Psoas muscle (tissue), 8 donors: Measurements from ENCODE around the gene ALDH3B2. TPM values are rescaled to one million over a fixed set of nuclear protein-coding genes. Genes with fewer than 3 reads are reported as not detected.
A peak's percentile ranks its signal among the peaks of the same experiment; 100 is the strongest.

Experiments
- ATAC-seq, 4 donors: fragments of 200-7000 bp; cut with Tn5 transposase; one replicate each; pipeline ENCODE4 v1.9.1; 2020; ENCODE audit warnings: moderate library complexity in 3 of 4, mild to moderate bottlenecking in 2 of 4
- DNase-seq, 2 donors: peaks; one replicate each; pipeline ENCODE4 v3.0.0-alpha.2; 2020
- H3K27ac ChIP-seq: fragments of 200-600 bp; one replicate; pipeline ENCODE4 v1.8.0; 2022
- H3K27me3 ChIP-seq, 3 donors: fragments of 200-600 bp in 1 of 3; one replicate each; pipeline versions ENCODE4 v1.6.1 to v1.8.0; 2013 to 2022; ENCODE audit warnings: low read length in 2 of 3, mild to moderate bottlenecking in 2 of 3, moderate library complexity in 1 of 3; ENCODE audit not compliant: insufficient read depth in 3 of 3
- H3K36me3 ChIP-seq, 2 donors: fragments of 200-600 bp in 1 of 2; one replicate each; pipeline versions ENCODE4 v1.6.1 to v1.8.0; 2013 to 2022; ENCODE audit warnings: low read depth in 1 of 2, mild to moderate bottlenecking in 1 of 2, moderate library complexity in 1 of 2; ENCODE audit not compliant: insufficient read depth in 1 of 2
- H3K4me1 ChIP-seq: fragments of 200-600 bp; one replicate; pipeline ENCODE4 v1.8.0; 2022
- H3K4me3 ChIP-seq: fragments of 200-600 bp; one replicate; pipeline ENCODE4 v1.8.0; 2022; ENCODE audit warnings: mild to moderate bottlenecking
- H3K9me3 ChIP-seq: fragments of 200-600 bp; one replicate; pipeline ENCODE4 v1.8.0; 2022
- CTCF ChIP-seq: fragments of 200-600 bp; IDR thresholded peaks from one replicate; pipeline ENCODE4 v1.8.0; 2022; ENCODE audit warnings: antibody characterized with exemption
- WGBS, 3 donors: extraction: QIAGEN DNeasy Blood & Tissue Kit; methylation state at CpG; one replicate each; pipeline versions ENCODE4 v1.1.6 to v1.1.7; 2013; 5-methylcytosine and 5-hydroxymethylcytosine counted together
- intact Hi-C, 2 donors: fragments of 100-400 bp; cut with DNase I; formaldehyde crosslinking; loops; one replicate each; pipeline versions ENCODE4 v1.11.0 to v1.14.2; 2022
- polyA plus RNA-seq, 3 donors: library from polyadenylated mRNA; stranded (reverse); fragments of 200-250 nt; gene quantifications; one replicate each; pipeline ENCODE4 v1.2.3, GENCODE V29; 2013
- total RNA-seq, 4 donors: library from RNA; stranded (reverse); fragmentation: NEBNext Ultra II Directional in 2 of 4; extraction: Animal tissue kit (Norgen Biotek cat#: 25700) in 2 of 4; gene quantifications; one replicate each; pipeline versions ENCODE4 v1.2.1 to v1.2.4, GENCODE V29; 2021 to 2023
- donor health status: healthy with polysubstance abuse.
- donor health status: DM: no; HTN: no; CAD: no; lungs with moderate emphysema.
- donor health status: Bipolar disorder and iron deficiency.
- donor health status: healthy.
- donor health status: DM: yes; HTN: yes; CAD: no.
- donor health status: DM: no; HTN: no; CAD: no.
- donor health status: DM: no; HTN: no; CAD: no.
- donor health status: DM: yes; HTN: yes; CAD: no.

ALDH3B2 gene
- total and polyA plus RNA-seq, 7 donors = not detected

- no peak for TF ChIP-seq CTCF
- H3K4me3 ChIP-seq = no peak overlapping the region
- intact Hi-C loops = no loop called here
- WGBS, 3 donors = 77% methylated on average over 28 of the region's 28 CpGs
- ATAC-seq (no peak), DNase-seq (no peak)
- no peaks in the 10 kb centered on the region for H3K9me3 ChIP-seq
- H3K36me3 ChIP-seq = no peaks in the 10 kb centered on the region
- H3K27ac ChIP-seq = no peak overlapping the region
- peaks cover 0 to 17% (median 0%) of the 10 kb centered on the region in 3 donors for H3K27me3 ChIP-seq
- no peaks in the 10 kb centered on the region for H3K4me1 ChIP-seq
Measured at GRCh38 chr11:67641338-67642172, 32.9 kb downstream of the ALDH3B2 start.

GRCh38 chr11:67640758-67641337, 33.6 kb downstream of the ALDH3B2 start:
- WGBS, 3 donors = 58 to 68% (median 60%) methylated on average over 12 of the region's 12 CpGs
- Histone ChIP-seq H3K4me3 (no peak overlapping the region), H3K27me3 (peaks cover 0 to 17% (median 0%) of the 10 kb centered on the region in 3 donors), H3K36me3 (no peaks in the 10 kb centered on the region), H3K4me1 (no peaks in the 10 kb centered on the region), H3K9me3 (no peaks in the 10 kb centered on the region), H3K27ac (no peak overlapping the region)
- no peak for TF ChIP-seq CTCF
- no peak for DNase-seq
- intact Hi-C loops = no loop called here
- no peak for ATAC-seq

GRCh38 chr11:67640021-67640757, 34.2 kb downstream of the ALDH3B2 start:
- peaks cover 0 to 17% (median 0%) of the 10 kb centered on the region in 3 donors for H3K27me3 ChIP-seq
- ATAC-seq (peak; percentile 66 to 81 (median 78)), DNase-seq (peak; percentile 65 to 81)
- no peaks in the 10 kb centered on the region for H3K36me3 ChIP-seq
- H3K9me3 ChIP-seq = no peaks in the 10 kb centered on the region
- WGBS, 3 donors = 35 to 43% (median 37%) methylated on average over 22 to 23 of the region's 23 CpGs
- H3K27ac ChIP-seq = no peak overlapping the region
- intact Hi-C loops = no loop called here
- no peaks in the 10 kb centered on the region for H3K4me1 ChIP-seq
- TF ChIP-seq CTCF = peak; percentile 50
- no peak overlapping the region for H3K4me3 ChIP-seq

GRCh38 chr11:67639438-67639859, 35.0 kb downstream of the ALDH3B2 start, which contains the start of gene TBX10:
TBX10 (minus strand) TSS chr11:67639763; CDS start chr11:67639472, 291 bp downstream.
- Histone ChIP-seq H3K27ac (no peak within 1 kb of the TSS), H3K36me3 (no peaks in the 10 kb centered on the region), H3K9me3 (no peaks in the 10 kb centered on the region), H3K4me1 (no peaks in the 10 kb centered on the region), H3K4me3 (no peak within 1 kb of the TSS), H3K27me3 (peaks cover 0 to 17% (median 0%) of the 10 kb centered on the region in 3 donors)
- intact Hi-C loops = loop anchor here in 1 of 2 donors (10.0 kb wide), 1 partner anchor 165 kb away; no protein-coding TSS in a partner anchor
- ATAC-seq = no peak
- WGBS, 3 donors = 72 to 80% (median 74%) methylated on average over 17 to 18 of the region's 18 CpGs
- no peak for DNase-seq
- TF ChIP-seq CTCF = no peak
